IMR-90 (cell line): ENCODE measurements around the gene UCHL5. TPM values are rescaled to one million over a fixed set of nuclear protein-coding genes. Genes with fewer than 3 reads are reported as not detected.

ENCODE experiments used
- ATAC-seq: fragments of 200-7000 bp; cut with Tn5 transposase; 2 replicates; pipeline ENCODE4 v1.9.1; 2020; ENCODE audit warnings: low read depth, mild to moderate bottlenecking, moderate library complexity
- BruUV-seq: library from RNA; stranded (reverse); fragments of 400-500 nt; replicated peaks from 2 replicates; lab custom pipeline; 2021; lab: Mats Ljungman, UMichigan
- CTCF ChIA-PET: fragments of 300-600 bp; formaldehyde crosslinking; extraction: SDS; loops from one replicate; lab custom pipeline; 2021; ENCODE audit warnings: antibody characterized with exemption; lab: Yijun Ruan, JAX
- POLR2A ChIA-PET: fragments of 300-600 bp; sonication (Branson Sonifier 250); formaldehyde crosslinking; loops from one replicate; lab custom pipeline; 2022; ENCODE audit warnings: antibody characterized with exemption; ENCODE audit not compliant: unreplicated experiment; lab: Charles Lee
- DNase-seq: peaks from one replicate; pipeline ENCODE4 v3.0.0; 2013
- H2AFZ ChIP-seq: replicated peaks from 2 replicates; pipeline ENCODE3; 2013; ENCODE audit warnings: low read length, mild to moderate bottlenecking; ENCODE audit not compliant: poor library complexity
- H2AK5ac ChIP-seq: 2 replicates; pipeline ENCODE4 v1.6.1; 2013; ENCODE audit warnings: low read depth, low read length, inconsistent platforms
- H2AK9ac ChIP-seq: replicated peaks from 2 replicates; pipeline ENCODE3; 2013; ENCODE audit warnings: mild to moderate bottlenecking, low read depth, low read length, moderate library complexity; ENCODE audit not compliant: poor library complexity
- H2BK120ac ChIP-seq: 2 replicates; pipeline ENCODE4 v1.6.1; 2013; ENCODE audit warnings: low read depth, low read length, inconsistent platforms
- H2BK15ac ChIP-seq: 3 replicates; pipeline ENCODE4 v1.6.1; 2013; ENCODE audit warnings: low read depth, low read length, inconsistent platforms
- H2BK20ac ChIP-seq: 2 replicates; pipeline ENCODE4 v1.6.1; 2013; ENCODE audit warnings: low read depth, mild to moderate bottlenecking, inconsistent platforms, low read length, moderate library complexity
- H2BK5ac ChIP-seq: 2 replicates; pipeline ENCODE4 v1.6.1; 2013; ENCODE audit warnings: mild to moderate bottlenecking, low read depth, low read length, inconsistent platforms; ENCODE audit not compliant: poor library complexity, severe bottlenecking
- H3K14ac ChIP-seq: replicated peaks from 2 replicates; pipeline ENCODE4 v1.6.1; 2013; ENCODE audit warnings: low read depth, low read length, inconsistent platforms
- H3K18ac ChIP-seq: 2 replicates; pipeline ENCODE4 v1.6.1; 2013; ENCODE audit warnings: low read depth, low read length, control low read depth
- H3K23ac ChIP-seq: 2 replicates; pipeline ENCODE4 v1.6.1; 2013; ENCODE audit warnings: low read depth, low read length, inconsistent platforms
- H3K27ac ChIP-seq: 2 replicates; pipeline ENCODE4 v1.5.1; 2013; ENCODE audit warnings: mild to moderate bottlenecking, control low read depth, low read length; ENCODE audit not compliant: insufficient read depth
- H3K27me3 ChIP-seq: 2 replicates; pipeline ENCODE4 v1.6.1; 2013; ENCODE audit warnings: low read length; ENCODE audit not compliant: control insufficient read depth, insufficient read depth
- H3K36me3 ChIP-seq: 2 replicates; pipeline ENCODE4 v1.6.1; 2013; ENCODE audit warnings: low read length, mixed read lengths; ENCODE audit not compliant: control insufficient read depth, insufficient read depth
- H3K4ac ChIP-seq: 2 replicates; pipeline ENCODE4 v1.6.1; 2013; ENCODE audit warnings: low read depth, low read length, inconsistent platforms
- H3K4me1 ChIP-seq: 2 replicates; pipeline ENCODE4 v1.6.1; 2013; ENCODE audit warnings: low read length, mixed read lengths; ENCODE audit not compliant: control insufficient read depth, insufficient read depth
- H3K4me2 ChIP-seq: 2 replicates; pipeline ENCODE4 v1.6.1; 2013; ENCODE audit warnings: low read depth, mild to moderate bottlenecking, control low read depth, low read length, moderate library complexity
- H3K4me3 ChIP-seq: 2 replicates; pipeline ENCODE4 v1.5.1; 2013; ENCODE audit warnings: low read depth, mild to moderate bottlenecking, control low read depth, low read length, moderate library complexity; ENCODE audit not compliant: insufficient read depth
- H3K56ac ChIP-seq: 2 replicates; pipeline ENCODE4 v1.6.1; 2013; ENCODE audit warnings: low read length, inconsistent platforms; ENCODE audit not compliant: insufficient read depth; ENCODE audit errors: extremely low read depth
- H3K79me1 ChIP-seq, 2 experiments: 2 replicates each; pipeline ENCODE4 v1.6.1; 2013; ENCODE audit warnings: low read length in 2 of 2, inconsistent platforms in 1 of 2, low read depth in 1 of 2
- H3K9ac ChIP-seq: 2 replicates; pipeline ENCODE4 v1.6.1; 2013; ENCODE audit warnings: low read depth, low read length, control low read depth
- H3K9me1 ChIP-seq: 2 replicates; pipeline ENCODE4 v1.6.1; 2013; ENCODE audit warnings: low read length, inconsistent platforms; ENCODE audit not compliant: insufficient read depth
- H3K9me3 ChIP-seq: 2 replicates; pipeline ENCODE4 v1.6.1; 2013; ENCODE audit warnings: low read length; ENCODE audit not compliant: control insufficient read depth, insufficient read depth
- H4K20me1 ChIP-seq: 2 replicates; pipeline ENCODE4 v1.6.1; 2013; ENCODE audit warnings: low read length, inconsistent platforms; ENCODE audit not compliant: insufficient read depth
- H4K5ac ChIP-seq: 2 replicates; pipeline ENCODE4 v1.6.1; 2013; ENCODE audit warnings: mild to moderate bottlenecking, low read depth, low read length, control low read depth
- H4K8ac ChIP-seq, 2 experiments: 2 replicates each; pipeline ENCODE4 v1.6.1; 2013; ENCODE audit warnings: low read depth in 2 of 2, low read length in 2 of 2, control low read depth in 1 of 2, inconsistent platforms in 1 of 2
- H4K91ac ChIP-seq: 2 replicates; pipeline ENCODE4 v1.6.1; 2013; ENCODE audit warnings: low read depth, low read length, inconsistent platforms; ENCODE audit not compliant: insufficient read depth
- BHLHE40 ChIP-seq: fragments of 150-350 bp; IDR thresholded peaks from 2 replicates; pipeline ENCODE4 v1.6.1; 2016; ENCODE audit warnings: mild to moderate bottlenecking, low read depth, low read length
- CEBPB ChIP-seq: IDR thresholded peaks from 2 replicates; pipeline ENCODE4 v1.6.1; 2012; ENCODE audit warnings: low read depth, low read length, improper control_type of control experiment
- CHD1 ChIP-seq: IDR thresholded peaks from 2 replicates; pipeline ENCODE4 v1.6.1; 2012; ENCODE audit warnings: low read depth, low read length, improper control_type of control experiment
- FOS ChIP-seq: fragments of 150-350 bp; IDR thresholded peaks from 2 replicates; pipeline ENCODE4 v1.6.1; 2016; ENCODE audit warnings: low read depth, low read length
- MAFK ChIP-seq: IDR thresholded peaks from 2 replicates; pipeline ENCODE4 v1.6.1; 2012; ENCODE audit warnings: low read depth, low read length, improper control_type of control experiment
- MAZ ChIP-seq: IDR thresholded peaks from 2 replicates; pipeline ENCODE4 v1.6.1; 2012; ENCODE audit warnings: low read depth, mild to moderate bottlenecking, low read length, improper control_type of control experiment, moderate library complexity, borderline replicate concordance
- MXI1 ChIP-seq: IDR thresholded peaks from 2 replicates; pipeline ENCODE4 v1.6.1; 2012; ENCODE audit warnings: low read depth, mild to moderate bottlenecking, low read length, moderate library complexity, borderline replicate concordance
- NFE2L2 ChIP-seq: fragments of 150-350 bp; IDR thresholded peaks from 2 replicates; pipeline ENCODE4 v1.6.1; 2016; ENCODE audit warnings: low read depth, mild to moderate bottlenecking, low read length
- POLR2A ChIP-seq: IDR thresholded peaks from 2 replicates; pipeline ENCODE4 v1.6.1; 2012; ENCODE audit warnings: mild to moderate bottlenecking, low read depth, low read length
- RAD21 ChIP-seq: IDR thresholded peaks from 2 replicates; pipeline ENCODE4 v1.6.1; 2012; ENCODE audit warnings: low read length, improper control_type of control experiment
- RCOR1 ChIP-seq: IDR thresholded peaks from 2 replicates; pipeline ENCODE4 v1.6.1; 2012; ENCODE audit warnings: mild to moderate bottlenecking, low read length, improper control_type of control experiment; ENCODE audit not compliant: insufficient replicate concordance
- RFX5 ChIP-seq: IDR thresholded peaks from 2 replicates; pipeline ENCODE4 v1.8.0; 2012; ENCODE audit warnings: low read depth, mild to moderate bottlenecking, low read length, moderate library complexity
- SMC3 ChIP-seq: fragments of 150-350 bp; IDR thresholded peaks from 2 replicates; pipeline ENCODE4 v1.6.1; 2016; ENCODE audit warnings: low read depth, mild to moderate bottlenecking, antibody characterized with exemption, low read length, moderate library complexity
- WGBS, 2 experiments: methylation state at CpG; one replicate each; pipeline versions ENCODE4 v1.1.5 to v1.1.7; 2013; ENCODE audit warnings: missing lambda C conversion rate in 2 of 2; ENCODE audit not compliant: insufficient read length in 1 of 2; ENCODE audit errors: extremely low coverage in 2 of 2; 5-methylcytosine and 5-hydroxymethylcytosine counted together
- dilution Hi-C: fragments of 300-500 bp; cut with HindIII; formaldehyde crosslinking; loops from one replicate; pipeline ENCODE4 v1.14.3; 2018; ENCODE audit warnings: low sequenced_read_pairs; ENCODE audit not compliant: unreplicated experiment
- in situ Hi-C: fragments of 300-500 bp; cut with MboI; formaldehyde crosslinking; loops from 3 replicates; pipeline ENCODE4 v1.14.3; 2019; ENCODE audit warnings: low sequenced_read_pairs, inconsistent platforms, mixed read lengths
- intact Hi-C: fragments of 100-400 bp; cut with micrococcal nuclease; formaldehyde crosslinking; loops from 2 replicates; pipeline ENCODE4 v1.10.0; 2022
- polyA plus RNA-seq, 3 experiments: library from polyadenylated mRNA; depleted of rRNA; stranded (reverse); fragments of >200 nt; gene quantifications; 2 replicates each; pipeline ENCODE4 v1.2.3, GENCODE V29; 2012; ENCODE audit warnings: low replicate concordance in 1 of 3
- total RNA-seq: library from RNA; depleted of rRNA; stranded (reverse); fragments of >200 nt; gene quantifications from 2 replicates; pipeline ENCODE4 v1.2.3, GENCODE V29; 2012
- TF ChIP-seq, protein P1 (sequence below): conservative IDR thresholded peaks from 2 replicates; pipeline ENCODE4 v1.5.1; 2012; ENCODE audit warnings: mild to moderate bottlenecking, low read depth, low read length, improper control_type of control experiment
- TF ChIP-seq, protein P2 (sequence below): fragments of 150-350 bp; IDR thresholded peaks from 2 replicates; pipeline ENCODE4 v1.6.1; 2017; ENCODE audit warnings: mild to moderate bottlenecking, antibody characterized with exemption, low read length, low read depth
- TF ChIP-seq, protein P3 (sequence below): fragments of 150-350 bp; IDR thresholded peaks from 2 replicates; pipeline ENCODE4 v1.6.1; 2016; ENCODE audit warnings: low read depth, mild to moderate bottlenecking, low read length, moderate library complexity, borderline replicate concordance

The UCHL5 gene
- total and polyA plus RNA-seq, 2 of the 4 experiments (the other 2 are of a cell fraction): 12.9 to 18.4 TPM

DNA sequence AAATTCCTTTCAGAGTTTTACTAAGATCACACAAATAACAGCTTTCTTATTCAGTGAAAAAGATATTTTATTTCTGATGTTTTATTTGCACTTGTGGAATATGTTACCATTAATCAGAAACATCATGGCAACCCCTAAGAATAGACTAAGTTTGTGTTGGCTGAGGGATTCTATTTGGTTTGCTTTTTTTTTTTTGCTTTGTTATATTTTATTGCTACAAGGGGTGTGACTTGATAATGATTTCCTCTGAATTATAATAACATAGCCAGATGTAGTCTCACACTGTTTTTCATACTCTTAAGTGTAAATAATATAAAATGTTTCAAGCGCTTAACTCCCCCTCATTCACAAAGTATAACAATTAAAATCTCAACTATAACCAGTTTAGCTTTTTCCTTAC, 26.1 kb upstream of the UCHL5 start:
- Histone ChIP-seq H2BK20ac (no peak overlapping the region), H3K4me1 (no peaks in the 10 kb centered on the region), H4K5ac (no peak overlapping the region), H3K9me1 (no peaks in the 10 kb centered on the region), H3K4ac (no peak overlapping the region), H2BK15ac (no peak overlapping the region), H3K14ac (no peak overlapping the region), H3K56ac (no peak overlapping the region), H4K20me1 (no peaks in the 10 kb centered on the region), H3K9ac (no peak overlapping the region), H4K91ac (no peak overlapping the region), H3K27ac (no peak overlapping the region), H3K23ac (no peak overlapping the region), H3K9me3 (no peaks in the 10 kb centered on the region), H4K8ac (no peak overlapping the region), H3K4me3 (no peak overlapping the region), H2BK5ac (no peak overlapping the region), H3K79me1 (no peaks in the 10 kb centered on the region; a peak in 1 of 4 replicates), H3K18ac (no peak overlapping the region), H2AK5ac (no peak overlapping the region), H2AK9ac (no peak overlapping the region), H2BK120ac (no peak overlapping the region), H3K27me3 (no peaks in the 10 kb centered on the region), H2AFZ (no peak overlapping the region), H3K4me2 (no peak overlapping the region), H3K36me3 (peaks cover 22% of the 10 kb centered on the region)
- intact Hi-C loops: no loop called here
- dilution Hi-C loops: no loop called here
- no CpG with 5 or more reads among the region's 1 CpG for WGBS, 2 experiments
- DNase-seq: no peak
- in situ Hi-C loops: no loop called here
- TF ChIP-seq POLR2A: no peak
- TF ChIP-seq RAD21: no peak
- TF ChIP-seq FOS: no peak
- TF ChIP-seq, protein P1, sequence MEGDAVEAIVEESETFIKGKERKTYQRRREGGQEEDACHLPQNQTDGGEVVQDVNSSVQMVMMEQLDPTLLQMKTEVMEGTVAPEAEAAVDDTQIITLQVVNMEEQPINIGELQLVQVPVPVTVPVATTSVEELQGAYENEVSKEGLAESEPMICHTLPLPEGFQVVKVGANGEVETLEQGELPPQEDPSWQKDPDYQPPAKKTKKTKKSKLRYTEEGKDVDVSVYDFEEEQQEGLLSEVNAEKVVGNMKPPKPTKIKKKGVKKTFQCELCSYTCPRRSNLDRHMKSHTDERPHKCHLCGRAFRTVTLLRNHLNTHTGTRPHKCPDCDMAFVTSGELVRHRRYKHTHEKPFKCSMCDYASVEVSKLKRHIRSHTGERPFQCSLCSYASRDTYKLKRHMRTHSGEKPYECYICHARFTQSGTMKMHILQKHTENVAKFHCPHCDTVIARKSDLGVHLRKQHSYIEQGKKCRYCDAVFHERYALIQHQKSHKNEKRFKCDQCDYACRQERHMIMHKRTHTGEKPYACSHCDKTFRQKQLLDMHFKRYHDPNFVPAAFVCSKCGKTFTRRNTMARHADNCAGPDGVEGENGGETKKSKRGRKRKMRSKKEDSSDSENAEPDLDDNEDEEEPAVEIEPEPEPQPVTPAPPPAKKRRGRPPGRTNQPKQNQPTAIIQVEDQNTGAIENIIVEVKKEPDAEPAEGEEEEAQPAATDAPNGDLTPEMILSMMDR: no peak
- TF ChIP-seq SMC3: no peak
- TF ChIP-seq MAFK: no peak
- no peak for TF ChIP-seq RCOR1
- TF ChIP-seq MAZ: no peak
- TF ChIP-seq, protein P2, sequence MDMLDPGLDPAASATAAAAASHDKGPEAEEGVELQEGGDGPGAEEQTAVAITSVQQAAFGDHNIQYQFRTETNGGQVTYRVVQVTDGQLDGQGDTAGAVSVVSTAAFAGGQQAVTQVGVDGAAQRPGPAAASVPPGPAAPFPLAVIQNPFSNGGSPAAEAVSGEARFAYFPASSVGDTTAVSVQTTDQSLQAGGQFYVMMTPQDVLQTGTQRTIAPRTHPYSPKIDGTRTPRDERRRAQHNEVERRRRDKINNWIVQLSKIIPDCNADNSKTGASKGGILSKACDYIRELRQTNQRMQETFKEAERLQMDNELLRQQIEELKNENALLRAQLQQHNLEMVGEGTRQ: no peak
- no peak for TF ChIP-seq CHD1
- no peak for TF ChIP-seq RFX5
- no peak for TF ChIP-seq NFE2L2
- TF ChIP-seq, protein P3, sequence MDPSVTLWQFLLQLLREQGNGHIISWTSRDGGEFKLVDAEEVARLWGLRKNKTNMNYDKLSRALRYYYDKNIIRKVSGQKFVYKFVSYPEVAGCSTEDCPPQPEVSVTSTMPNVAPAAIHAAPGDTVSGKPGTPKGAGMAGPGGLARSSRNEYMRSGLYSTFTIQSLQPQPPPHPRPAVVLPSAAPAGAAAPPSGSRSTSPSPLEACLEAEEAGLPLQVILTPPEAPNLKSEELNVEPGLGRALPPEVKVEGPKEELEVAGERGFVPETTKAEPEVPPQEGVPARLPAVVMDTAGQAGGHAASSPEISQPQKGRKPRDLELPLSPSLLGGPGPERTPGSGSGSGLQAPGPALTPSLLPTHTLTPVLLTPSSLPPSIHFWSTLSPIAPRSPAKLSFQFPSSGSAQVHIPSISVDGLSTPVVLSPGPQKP: no peak
- TF ChIP-seq CEBPB: no peak
- TF ChIP-seq MXI1: no peak
- TF ChIP-seq BHLHE40: no peak
- no TSS peak for BruUV-seq
- POLR2A ChIA-PET: no interaction called here
- CTCF ChIA-PET: interaction anchor here (0.6 kb wide), 1 partner anchor 250 kb away, joined by 10 read pairs; no protein-coding TSS in a partner anchor
- no peak for ATAC-seq
